ENCODE data around the gene SCGB1D4.

Gene SCGB1D4

GRCh38 chr11:62273284-62273683, 25.6 kb downstream of the SCGB1D4 start:
- H4K20me1 ChIP-seq (ENCODE audit: low read depth, low read length), result no peaks in the 10 kb centered on the region
- no peaks in the 10 kb centered on the region for H3K9me2 ChIP-seq (replicated peaks; ENCODE audit: insufficient read depth, low read length)
- no peaks in the 10 kb centered on the region for H3F3A ChIP-seq (ENCODE audit: insufficient read depth)
- H3K4me3 ChIP-seq (ENCODE audit: insufficient read depth, low read length, poor library complexity, severe bottlenecking), result no peak overlapping the region
- H3K9me3 ChIP-seq (ENCODE audit: insufficient read depth, low read length), result no peaks in the 10 kb centered on the region
- TF ChIP-seq EZH2phosphoT487 (conservative IDR thresholded peaks at IDR 0.05; ENCODE audit: low read length) (no peak), CTCF (IDR thresholded peaks at IDR 0.05; ENCODE audit: insufficient read depth, low read length, poor library complexity, severe bottlenecking) (no peak)
- no peaks in the 10 kb centered on the region for H3K27me3 ChIP-seq (ENCODE audit: low read length)
- no peak overlapping the region for H3K27ac ChIP-seq (ENCODE audit: low read depth, low read length)
- no peaks in the 10 kb centered on the region for H3K36me3 ChIP-seq (ENCODE audit: low read length)
- H3K9ac ChIP-seq (ENCODE audit: low read length), result no peak overlapping the region
- H3K4me2 ChIP-seq (ENCODE audit: low read depth, low read length, poor library complexity, severe bottlenecking), result no peak overlapping the region
- H2AFZ ChIP-seq (ENCODE audit: low read depth, low read length, severe bottlenecking), result no peak overlapping the region
- no peaks in the 10 kb centered on the region for H3K79me2 ChIP-seq (ENCODE audit: insufficient read depth, low read length)

GRCh38 chr11:62269654-62270278, 29.1 kb downstream of the SCGB1D4 start, which contains the start of gene SCGB2A2:
Gene SCGB2A2 (plus strand): TSS chr11:62270158. CDS start chr11:62270217, 59 bp downstream.
- Histone ChIP-seq H3K4me2 (ENCODE audit: low read depth, low read length, poor library complexity, severe bottlenecking) (no peak within 1 kb of the TSS), H3K9me2 (replicated peaks; ENCODE audit: insufficient read depth, low read length) (no peaks in the 10 kb centered on the region), H3K9me3 (ENCODE audit: insufficient read depth, low read length) (no peaks in the 10 kb centered on the region), H2AFZ (ENCODE audit: low read depth, low read length, severe bottlenecking) (no peak within 1 kb of the TSS), H3K4me3 (ENCODE audit: insufficient read depth, low read length, poor library complexity, severe bottlenecking) (no peak within 1 kb of the TSS), H3K27ac (ENCODE audit: low read depth, low read length) (no peak within 1 kb of the TSS), H4K20me1 (ENCODE audit: low read depth, low read length) (no peaks in the 10 kb centered on the region), H3K36me3 (ENCODE audit: low read length) (no peaks in the 10 kb centered on the region), H3F3A (ENCODE audit: insufficient read depth) (no peaks in the 10 kb centered on the region), H3K27me3 (ENCODE audit: low read length) (no peaks in the 10 kb centered on the region), H3K9ac (ENCODE audit: low read length) (no peak within 1 kb of the TSS), H3K79me2 (ENCODE audit: insufficient read depth, low read length) (no peaks in the 10 kb centered on the region)
- TF ChIP-seq EZH2phosphoT487 (conservative IDR thresholded peaks at IDR 0.05; ENCODE audit: low read length), result no peak

GRCh38 chr11:62267576-62267975, 31.3 kb downstream of the SCGB1D4 start:
- no peak overlapping the region for H3K27ac ChIP-seq (ENCODE audit: low read depth, low read length)
- H3K27me3 ChIP-seq (ENCODE audit: low read length), result no peaks in the 10 kb centered on the region
- H3F3A ChIP-seq (ENCODE audit: insufficient read depth), result no peaks in the 10 kb centered on the region
- no peaks in the 10 kb centered on the region for H3K36me3 ChIP-seq (ENCODE audit: low read length)
- no peak for TF ChIP-seq CTCF (IDR thresholded peaks at IDR 0.05; ENCODE audit: insufficient read depth, low read length, poor library complexity, severe bottlenecking)
- TF ChIP-seq EZH2phosphoT487 (conservative IDR thresholded peaks at IDR 0.05; ENCODE audit: low read length), result no peak
- no peaks in the 10 kb centered on the region for H3K9me2 ChIP-seq (replicated peaks; ENCODE audit: insufficient read depth, low read length)
- H3K9me3 ChIP-seq (ENCODE audit: insufficient read depth, low read length), result no peaks in the 10 kb centered on the region
- no peak overlapping the region for H2AFZ ChIP-seq (ENCODE audit: low read depth, low read length, severe bottlenecking)
- H3K4me3 ChIP-seq (ENCODE audit: insufficient read depth, low read length, poor library complexity, severe bottlenecking), result no peak overlapping the region
- H3K9ac ChIP-seq (ENCODE audit: low read length), result no peak overlapping the region
- H3K4me2 ChIP-seq (ENCODE audit: low read depth, low read length, poor library complexity, severe bottlenecking), result no peak overlapping the region
- no peaks in the 10 kb centered on the region for H3K79me2 ChIP-seq (ENCODE audit: insufficient read depth, low read length)
- H4K20me1 ChIP-seq (ENCODE audit: low read depth, low read length), result no peaks in the 10 kb centered on the region

GRCh38 chr11:62267050-62267449, 31.8 kb downstream of the SCGB1D4 start:
- Histone ChIP-seq H3K4me3 (ENCODE audit: insufficient read depth, low read length, poor library complexity, severe bottlenecking) (no peak overlapping the region), H3K36me3 (ENCODE audit: low read length) (no peaks in the 10 kb centered on the region), H2AFZ (ENCODE audit: low read depth, low read length, severe bottlenecking) (no peak overlapping the region), H4K20me1 (ENCODE audit: low read depth, low read length) (no peaks in the 10 kb centered on the region), H3K27me3 (ENCODE audit: low read length) (no peaks in the 10 kb centered on the region), H3K9me3 (ENCODE audit: insufficient read depth, low read length) (no peaks in the 10 kb centered on the region), H3K27ac (ENCODE audit: low read depth, low read length) (no peak overlapping the region), H3K79me2 (ENCODE audit: insufficient read depth, low read length) (no peaks in the 10 kb centered on the region), H3K9ac (ENCODE audit: low read length) (no peak overlapping the region), H3F3A (ENCODE audit: insufficient read depth) (no peaks in the 10 kb centered on the region), H3K4me2 (ENCODE audit: low read depth, low read length, poor library complexity, severe bottlenecking) (no peak overlapping the region), H3K9me2 (replicated peaks; ENCODE audit: insufficient read depth, low read length) (no peaks in the 10 kb centered on the region)
- TF ChIP-seq EZH2phosphoT487 (conservative IDR thresholded peaks at IDR 0.05; ENCODE audit: low read length), result no peak
- no peak for TF ChIP-seq CTCF (IDR thresholded peaks at IDR 0.05; ENCODE audit: insufficient read depth, low read length, poor library complexity, severe bottlenecking)
